Measurements from ENCODE around the gene NLRP7. TPM values are rescaled to one million over a fixed set of nuclear protein-coding genes. Genes with fewer than 3 reads are reported as not detected.

Gene NLRP7
- total and polyA plus RNA-seq, 2 of the 4 experiments (the other 2 are of a cell fraction): not detected

GRCh38 chr19:54918499-54918898 lies 28.8 kb downstream of the NLRP7 start:
- in situ Hi-C loops (cut with MboI; ENCODE audit: low sequenced_read_pairs) (no loop called here), intact Hi-C loops (cut with micrococcal nuclease) (no loop called here), dilution Hi-C loops (cut with HindIII; ENCODE audit: low sequenced_read_pairs, unreplicated experiment) (no loop called here)
- Histone ChIP-seq H2BK5ac (ENCODE audit: low read depth, low read length, poor library complexity, severe bottlenecking) (no peak overlapping the region), H3K27ac (ENCODE audit: insufficient read depth, low read length) (no peak overlapping the region), H4K5ac (ENCODE audit: low read depth, low read length) (no peak overlapping the region), H3K9me1 (ENCODE audit: insufficient read depth, low read length) (no peaks in the 10 kb centered on the region), H3K14ac (replicated peaks; ENCODE audit: low read depth, low read length) (no peak overlapping the region), H3K27me3 (ENCODE audit: control insufficient read depth, insufficient read depth, low read length) (no peaks in the 10 kb centered on the region), H3K36me3 (ENCODE audit: control insufficient read depth, insufficient read depth, low read length) (no peaks in the 10 kb centered on the region), H4K20me1 (ENCODE audit: insufficient read depth, low read length) (no peaks in the 10 kb centered on the region), H2AFZ (replicated peaks; ENCODE audit: low read length, poor library complexity) (no peak overlapping the region), H2AK9ac (replicated peaks; ENCODE audit: low read depth, low read length, poor library complexity) (no peak overlapping the region), H3K4me1 (ENCODE audit: control insufficient read depth, insufficient read depth, low read length) (no peaks in the 10 kb centered on the region), H3K4me2 (ENCODE audit: low read depth, low read length) (no peak overlapping the region), H3K79me1 (ENCODE audit: low read depth in 1 of 2, low read length in 2 of 2) (no peaks in the 10 kb centered on the region), H2BK15ac (ENCODE audit: low read depth, low read length) (no peak overlapping the region), H3K4ac (ENCODE audit: low read depth, low read length) (no peak overlapping the region), H4K8ac (ENCODE audit: low read depth in 2 of 2, low read length in 2 of 2) (no peak overlapping the region), H4K91ac (ENCODE audit: insufficient read depth, low read depth, low read length) (no peak overlapping the region), H3K18ac (ENCODE audit: low read depth, low read length) (no peak overlapping the region), H3K4me3 (ENCODE audit: insufficient read depth, low read depth, low read length) (no peak overlapping the region), H2AK5ac (ENCODE audit: low read depth, low read length) (no peak overlapping the region), H2BK20ac (ENCODE audit: low read depth, low read length) (no peak overlapping the region), H3K9ac (ENCODE audit: low read depth, low read length) (no peak overlapping the region), H3K23ac (ENCODE audit: low read depth, low read length) (no peak overlapping the region), H3K9me3 (ENCODE audit: control insufficient read depth, insufficient read depth, low read length) (peaks cover 29% of the 10 kb centered on the region), H2BK120ac (ENCODE audit: low read depth, low read length) (no peak overlapping the region), H3K56ac (ENCODE audit: extremely low read depth, insufficient read depth, low read length) (no peak overlapping the region)
- CTCF ChIA-PET: no interaction called here
- WGBS, 2 experiments (ENCODE audit: extremely low coverage in 2 of 2, insufficient read length in 1 of 2): no CpG with 5 or more reads among the region's 9 CpGs
- no TSS peak for BruUV-seq (replicated peaks)
- no peak for ATAC-seq (ENCODE audit: low read depth)
- POLR2A ChIA-PET (ENCODE audit: unreplicated experiment): no interaction called here
- TF ChIP-seq MAZ (IDR thresholded peaks at IDR 0.05; ENCODE audit: borderline replicate concordance, low read depth, low read length) (no peak), RFX5 (IDR thresholded peaks at IDR 0.05; ENCODE audit: low read depth, low read length) (no peak)
- no peak for DNase-seq

Data from IMR-90 (cell line).